GM18508 (cell line): ENCODE results near the gene EPB41L2.

Experiments
- ATAC-seq: cut with Tn5 transposase; IDR thresholded peaks from one replicate; pipeline ENCODE4 v1.9.1; 2021; ENCODE audit warnings: moderate number of reproducible peaks; ENCODE audit not compliant: insufficient read depth, unreplicated experiment

The EPB41L2 gene

GRCh38 chr6:130851026-130851425 lies 212.0 kb downstream of the EPB41L2 start:
- ATAC-seq, result no peak

DNA sequence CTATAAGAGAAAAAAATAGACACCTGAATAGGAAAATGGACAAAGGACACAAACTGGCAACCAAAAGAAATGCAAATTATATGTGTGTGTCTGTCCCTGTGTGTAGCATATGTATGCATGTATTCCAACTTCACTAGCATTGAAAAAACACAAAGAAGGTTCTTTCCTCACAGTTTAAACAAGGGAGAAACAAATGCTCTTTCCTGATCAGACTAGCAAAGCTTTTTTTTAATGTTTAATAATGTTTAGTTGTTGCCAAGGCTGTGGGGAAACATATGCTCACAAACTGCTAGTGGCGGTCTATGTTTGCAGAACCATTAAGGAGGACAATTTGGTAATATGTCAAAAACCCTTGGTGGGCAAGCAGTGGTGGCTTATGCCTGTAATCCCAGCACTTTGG lies 213.5 kb downstream of the EPB41L2 start:
- ATAC-seq, result no peak

DNA sequence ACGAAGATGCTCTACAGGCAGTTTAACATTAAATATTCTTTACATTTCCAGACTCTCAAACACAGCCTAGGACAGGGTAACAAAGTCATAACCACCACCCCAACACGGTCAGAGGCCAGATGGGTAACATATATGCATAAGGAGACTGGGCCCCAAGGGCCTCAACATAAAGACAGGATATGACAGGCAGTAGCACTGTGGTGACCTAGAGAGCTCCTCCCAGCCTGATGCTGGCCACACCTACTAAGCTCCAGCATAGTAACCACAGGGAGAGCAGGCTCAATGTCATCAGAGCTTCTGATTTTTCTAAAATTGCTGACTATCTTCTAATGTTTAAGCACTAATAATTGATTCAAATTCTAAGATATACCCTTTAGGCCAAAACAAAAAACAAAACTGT lies 214.1 kb downstream of the EPB41L2 start:
- ATAC-seq, result peak; percentile 46

DNA sequence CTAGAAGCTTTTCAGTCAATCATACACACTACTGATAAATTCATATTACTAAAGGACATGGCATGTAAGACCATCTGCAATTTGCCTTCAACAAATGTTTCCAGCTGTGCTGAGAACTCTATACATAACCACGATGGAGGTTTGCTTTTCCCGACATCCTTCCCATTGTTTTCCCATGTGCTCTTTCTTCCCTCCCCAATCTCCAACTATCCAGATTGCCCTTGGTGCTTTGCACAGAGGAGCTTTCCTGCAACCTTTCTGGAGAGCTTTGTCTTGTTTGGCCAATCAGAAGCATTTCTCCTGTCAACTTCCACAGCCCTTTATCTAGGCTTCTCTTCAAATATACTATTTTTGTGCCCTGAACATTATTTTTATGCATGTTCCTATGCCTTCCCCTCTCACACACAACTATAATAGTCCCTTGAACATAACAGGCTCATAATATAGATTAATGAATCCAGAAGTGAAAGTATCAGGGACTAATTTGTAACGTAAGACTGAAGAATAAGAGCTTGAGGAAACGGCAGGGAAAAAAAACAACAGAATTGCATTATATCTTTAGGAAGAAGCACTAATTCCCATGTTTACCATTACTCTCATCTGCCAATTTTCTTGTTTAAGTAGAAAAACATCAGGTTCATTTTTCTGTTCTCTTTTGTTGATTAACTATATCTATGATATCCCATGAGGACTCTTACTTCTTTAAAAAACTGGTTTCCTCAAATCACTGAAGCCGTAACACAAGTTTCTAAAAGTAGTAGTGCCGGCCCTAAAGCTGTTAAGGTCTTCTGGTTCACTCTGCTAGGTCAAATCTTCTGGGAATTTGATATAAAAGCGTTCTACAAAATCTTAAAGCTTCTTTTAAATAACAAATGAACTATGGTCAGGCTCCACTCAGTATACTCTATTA lies 215.8 kb downstream of the EPB41L2 start:
- ATAC-seq, result no peak

- ATAC-seq, result no peak
Observed at GRCh38 chr6:130846501-130846900, 216.5 kb downstream of the EPB41L2 start.

GRCh38 chr6:130843575-130844320 lies 219.3 kb downstream of the EPB41L2 start:
- ATAC-seq, result no peak

- ATAC-seq, result no peak
Observed at GRCh38 chr6:130841128-130841728, 221.8 kb downstream of the EPB41L2 start.

DNA sequence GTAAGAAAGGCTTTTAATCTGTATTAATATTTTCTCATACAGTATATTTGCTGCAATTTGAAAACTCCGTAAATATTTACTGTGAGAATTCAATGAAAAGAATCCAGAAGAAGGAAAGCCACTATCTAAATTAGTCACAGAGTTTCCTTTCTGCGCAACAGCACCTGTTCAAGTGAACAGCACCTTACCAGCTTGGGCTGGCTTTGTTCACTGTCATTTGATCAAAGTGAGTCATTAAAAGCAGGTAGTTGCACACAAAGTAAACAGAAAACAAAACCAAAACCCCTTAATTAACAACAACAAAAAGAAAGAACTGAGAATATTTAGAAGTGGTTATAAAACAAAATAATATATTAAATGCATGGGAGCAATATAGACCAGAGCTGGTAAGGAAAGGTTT lies 223.0 kb downstream of the EPB41L2 start:
- no peak for ATAC-seq

GRCh38 chr6:130839379-130839778 lies 223.7 kb downstream of the EPB41L2 start:
- no peak for ATAC-seq

DNA sequence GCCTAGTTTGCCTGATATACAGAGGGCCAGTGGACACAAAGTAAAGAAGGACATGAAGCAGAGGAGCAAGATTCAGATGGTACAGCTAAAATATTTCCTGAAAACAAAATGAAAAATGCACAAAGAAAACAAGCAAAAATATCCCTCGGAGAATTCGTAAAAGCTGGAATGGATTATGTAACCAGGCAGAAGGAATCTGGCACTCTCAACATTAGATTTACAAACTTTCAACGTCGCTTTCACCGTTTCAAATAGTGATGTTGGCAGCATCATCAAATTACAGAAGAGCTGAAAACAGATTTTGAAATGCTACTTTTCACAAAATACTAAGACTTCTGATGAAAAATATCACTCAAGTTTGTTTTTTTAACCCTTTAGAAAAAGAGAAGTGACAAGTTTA lies 224.1 kb downstream of the EPB41L2 start:
- ATAC-seq, result no peak

- ATAC-seq, result no peak
Observed at GRCh38 chr6:130838250-130838860, 224.7 kb downstream of the EPB41L2 start.

DNA sequence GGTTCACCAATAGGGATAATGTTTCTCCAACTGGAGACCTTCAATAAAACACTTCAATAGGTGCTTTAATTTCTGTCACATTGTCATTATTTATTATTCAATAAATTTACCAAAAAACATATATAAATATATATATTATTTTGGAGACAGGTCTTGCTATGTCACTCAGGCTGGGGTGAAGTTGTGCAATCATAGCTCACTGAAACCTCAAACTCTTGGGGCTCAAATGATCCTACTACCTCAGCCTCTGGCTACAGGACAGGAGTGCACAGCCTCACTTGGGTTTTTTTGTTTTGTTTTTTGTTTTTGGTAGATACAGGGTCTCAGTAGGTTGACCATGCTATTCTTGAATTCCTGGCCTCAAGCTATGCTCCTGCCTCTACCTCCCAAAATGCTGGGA lies 226.0 kb downstream of the EPB41L2 start:
- ATAC-seq, result no peak

DNA sequence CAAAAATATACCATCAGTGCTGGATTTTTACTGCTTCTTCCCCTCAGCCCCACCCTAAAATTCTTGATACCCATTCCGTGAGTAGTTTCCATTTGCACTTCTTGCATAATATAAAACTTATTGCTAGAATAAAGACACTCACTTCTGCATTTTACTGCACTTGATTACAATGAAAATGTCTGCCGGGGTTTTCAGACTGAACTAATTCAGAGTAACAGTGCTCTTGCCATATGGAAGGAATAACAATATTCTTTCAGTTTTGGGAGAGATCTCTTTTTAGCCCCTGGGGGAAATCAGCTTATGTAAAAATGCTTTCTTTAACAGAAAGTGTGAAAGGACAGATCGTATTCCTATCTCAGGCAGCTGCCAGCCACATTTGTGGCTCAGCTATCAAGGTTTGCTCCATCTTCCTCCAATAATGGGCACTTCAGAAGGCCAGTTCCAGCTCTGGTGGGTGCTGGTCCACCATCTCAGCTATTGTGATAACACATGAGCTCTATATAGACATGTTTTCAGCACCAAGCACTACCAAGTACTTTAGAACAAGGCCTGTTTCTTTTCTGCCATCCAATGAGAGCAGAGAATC lies 226.9 kb downstream of the EPB41L2 start:
- ATAC-seq, result no peak

DNA sequence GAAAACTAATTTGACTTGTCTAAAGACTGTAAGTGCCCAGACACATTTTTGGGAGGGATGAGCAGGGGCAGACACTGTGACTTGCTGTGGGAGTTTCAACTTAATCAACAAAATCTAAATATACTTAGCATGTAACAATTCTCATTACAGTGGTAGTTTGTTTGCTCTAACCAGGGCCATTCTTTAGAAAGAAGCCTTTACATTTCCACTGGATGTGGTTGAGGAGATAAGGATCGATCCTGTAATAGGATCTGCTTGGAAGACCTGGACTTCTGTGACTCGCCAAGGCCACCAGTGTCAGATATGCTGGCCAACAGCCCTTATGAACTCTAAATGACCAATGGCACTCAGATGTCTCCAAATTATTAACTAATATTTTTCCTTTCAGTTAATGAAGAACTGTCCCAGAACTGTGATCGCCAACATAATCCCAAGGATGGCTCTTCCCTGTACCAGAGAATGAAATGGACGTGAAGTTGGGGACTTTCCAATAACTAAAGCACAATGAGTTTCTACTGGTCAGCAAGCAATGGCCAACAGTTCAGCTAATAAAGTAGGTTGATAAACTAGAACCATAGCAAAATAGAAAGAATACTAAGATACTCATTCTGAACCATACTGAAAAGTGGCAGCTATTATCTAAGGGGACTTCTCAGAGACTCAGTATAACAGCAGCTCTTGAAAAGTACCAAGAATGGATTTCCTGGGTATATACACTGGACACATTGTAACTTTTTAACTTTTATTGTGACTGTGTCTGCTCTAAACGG lies 228.4 kb downstream of the EPB41L2 start:
- ATAC-seq, result no peak

- no peak for ATAC-seq
Observed at GRCh38 chr6:130833569-130833968, 229.5 kb downstream of the EPB41L2 start.

DNA sequence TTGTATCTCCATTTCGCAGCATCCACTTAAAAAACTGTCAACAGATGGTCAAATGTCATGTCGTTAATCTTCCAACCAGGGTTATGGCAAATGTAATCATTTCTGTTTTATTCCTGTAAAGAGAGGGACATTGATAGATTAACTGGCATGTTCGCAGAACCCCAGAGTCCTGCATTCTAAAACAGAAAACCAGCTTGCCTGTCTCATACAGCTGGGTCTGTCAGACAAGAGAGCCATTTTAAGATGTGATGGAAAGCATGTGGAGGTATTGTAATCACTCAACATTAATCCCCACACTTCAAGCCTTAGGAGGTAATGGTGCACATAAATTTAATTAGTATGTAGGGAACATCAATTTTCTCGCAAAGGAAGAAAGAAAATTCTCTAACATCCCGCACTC lies 231.4 kb downstream of the EPB41L2 start:
- no peak for ATAC-seq

DNA sequence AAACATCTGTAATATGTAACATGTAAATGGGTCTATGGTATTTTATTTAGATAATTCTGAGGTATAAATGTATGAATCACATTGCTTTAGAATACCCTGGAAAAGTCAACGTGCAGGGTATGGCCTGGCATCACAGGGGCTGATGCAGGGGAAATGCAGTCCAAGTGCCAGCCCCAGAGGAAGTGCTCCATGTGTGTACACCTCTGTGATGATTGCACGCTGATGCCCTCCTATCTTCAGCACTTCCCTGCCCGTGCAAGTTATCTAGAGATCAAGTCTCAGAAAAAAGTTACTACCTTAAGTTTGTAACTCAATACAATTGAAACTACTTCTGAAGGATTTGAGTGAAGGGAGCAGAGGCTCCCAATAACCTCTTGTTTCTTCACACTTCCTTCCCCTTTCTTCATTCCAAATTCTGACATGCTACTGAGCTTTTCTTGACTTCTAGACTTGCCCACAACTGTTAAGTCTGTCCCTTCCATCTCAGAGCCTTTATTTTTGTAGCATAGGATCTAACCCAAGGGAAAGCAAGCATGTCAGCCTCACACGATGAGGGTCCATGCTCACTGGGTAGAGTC lies 233.6 kb downstream of the EPB41L2 start:
- ATAC-seq, result no peak

GRCh38 chr6:130827247-130828149 lies 235.5 kb downstream of the EPB41L2 start, which contains the start of gene SMLR1:
SMLR1 (plus strand) TSS chr6:130827406; CDS start chr6:130827414, 8 bp downstream.
- ATAC-seq, result no peak
